Parathyroid adenoma (tissue), 2 donors: Measurements from ENCODE around the gene ALDH3A2.

ENCODE experiments used
- H2AFZ ChIP-seq: fragments of 300-600 bp; sonication (generic); one replicate; pipeline ENCODE4 v1.7.0; 2017; ENCODE audit warnings: antibody characterized with exemption, mild to moderate bottlenecking
- H3K27ac ChIP-seq: fragments of 300-600 bp; sonication (generic); one replicate; pipeline ENCODE4 v1.7.0; 2017
- H3K27me3 ChIP-seq: fragments of 300-600 bp; sonication (generic); one replicate; pipeline ENCODE4 v1.7.0; 2017; ENCODE audit warnings: low read length; ENCODE audit not compliant: control insufficient read depth, insufficient read depth
- H3K36me3 ChIP-seq: fragments of 300-600 bp; sonication (generic); one replicate; pipeline ENCODE4 v1.7.0; 2017; ENCODE audit warnings: low read length; ENCODE audit not compliant: control insufficient read depth, insufficient read depth
- H3K4me1 ChIP-seq: fragments of 300-600 bp; sonication (generic); one replicate; pipeline ENCODE4 v1.7.0; 2017; ENCODE audit warnings: control low read depth
- H3K4me2 ChIP-seq: fragments of 300-600 bp; sonication (generic); one replicate; pipeline ENCODE4 v1.7.0; 2017; ENCODE audit warnings: low read length
- H3K4me3 ChIP-seq: fragments of 300-600 bp; sonication (generic); one replicate; pipeline ENCODE4 v1.7.0; 2017; ENCODE audit warnings: low read depth, low read length
- H3K79me2 ChIP-seq: fragments of 300-600 bp; sonication (generic); one replicate; pipeline ENCODE4 v1.7.0; 2017; ENCODE audit warnings: control low read depth
- H3K9ac ChIP-seq: fragments of 300-600 bp; sonication (generic); one replicate; pipeline ENCODE4 v1.7.0; 2017; ENCODE audit warnings: mild to moderate bottlenecking
- H3K9me3 ChIP-seq: fragments of 300-600 bp; sonication (generic); one replicate; pipeline ENCODE4 v1.7.0; 2017; ENCODE audit warnings: low read length; ENCODE audit not compliant: control insufficient read depth
- CTCF ChIP-seq: fragments of 300-600 bp; sonication (generic); IDR thresholded peaks from one replicate; pipeline ENCODE4 v1.7.0; 2017; ENCODE audit warnings: antibody characterized with exemption, mild to moderate bottlenecking
- donor health status: primary hyperparathyroidism.

ALDH3A2 gene

GRCh38 chr17:19644493-19645210 lies 3.9 kb upstream of the ALDH3A2 start:
- TF ChIP-seq CTCF, result no peak
- no peak overlapping the region for H3K4me3 ChIP-seq

GRCh38 chr17:19645734-19646201 lies 2.8 kb upstream of the ALDH3A2 start:
- H3K4me3 ChIP-seq, result no peak overlapping the region
- H3K36me3 ChIP-seq, result no peaks in the 10 kb centered on the region
- TF ChIP-seq CTCF, result peak; percentile 32
- H3K9ac ChIP-seq, result no peak overlapping the region
- H2AFZ ChIP-seq, result no peak overlapping the region
- H3K9me3 ChIP-seq, result no peaks in the 10 kb centered on the region
- H3K4me2 ChIP-seq, result no peak overlapping the region
- peaks cover 6% of the 10 kb centered on the region for H3K79me2 ChIP-seq
- no peak overlapping the region for H3K27ac ChIP-seq
- H3K27me3 ChIP-seq, result no peaks in the 10 kb centered on the region
- H3K4me1 ChIP-seq, result peaks cover 10% of the 10 kb centered on the region

More at GRCh38 chr17:19644493-19645210, 3.9 kb upstream of the ALDH3A2 start:
- Histone ChIP-seq H3K36me3 (no peaks in the 10 kb centered on the region), H3K9ac (no peak overlapping the region), H3K79me2 (no peaks in the 10 kb centered on the region), H3K27ac (no peak overlapping the region), H3K4me2 (no peak overlapping the region), H3K27me3 (no peaks in the 10 kb centered on the region), H3K4me1 (peaks cover 10% of the 10 kb centered on the region), H2AFZ (no peak overlapping the region), H3K9me3 (no peaks in the 10 kb centered on the region)

- Histone ChIP-seq H3K4me3 (no peak overlapping the region), H3K9me3 (no peaks in the 10 kb centered on the region), H3K27ac (peak overlapping the region; percentile 97), H3K79me2 (peaks cover 6% of the 10 kb centered on the region), H3K9ac (no peak overlapping the region), H3K27me3 (no peaks in the 10 kb centered on the region), H3K4me1 (peaks cover 10% of the 10 kb centered on the region), H2AFZ (peak overlapping the region; percentile 94), H3K4me2 (peak overlapping the region; percentile 85), H3K36me3 (no peaks in the 10 kb centered on the region)
- TF ChIP-seq CTCF, result no peak
Measured at GRCh38 chr17:19646788-19647696, 1.5 kb upstream of the ALDH3A2 start.

GRCh38 chr17:19647697-19648474 lies 665 bp upstream of the ALDH3A2 start:
- Histone ChIP-seq H2AFZ (peak overlapping the region; percentile 94), H3K4me1 (peaks cover 10% of the 10 kb centered on the region), H3K79me2 (peaks cover 6% of the 10 kb centered on the region), H3K27me3 (no peaks in the 10 kb centered on the region), H3K27ac (peak overlapping the region; percentile 97), H3K4me2 (peak overlapping the region; percentile 85), H3K9ac (peak overlapping the region; percentile 22), H3K4me3 (peak overlapping the region; percentile 59), H3K9me3 (no peaks in the 10 kb centered on the region), H3K36me3 (no peaks in the 10 kb centered on the region)
- TF ChIP-seq CTCF, result no peak
